DOHH2 (cell line): ENCODE measurements around the gene FBXO48.

ENCODE experiments used
- EZH2phosphoT487 ChIP-seq: fragments of 200-600 bp; sonication (generic); IDR thresholded peaks from 2 replicates; pipeline ENCODE4 v1.6.1; 2017; ENCODE audit warnings: borderline replicate concordance, mild to moderate bottlenecking, antibody characterized with exemption, low read length, moderate library complexity, mixed read lengths
- TF ChIP-seq, protein P1 (sequence below): fragments of 200-600 bp; sonication (generic); IDR thresholded peaks from one replicate; pipeline ENCODE4 v1.5.1; 2014; ENCODE audit warnings: antibody characterized with exemption, mild to moderate bottlenecking, low read depth, low read length; ENCODE audit not compliant: poor library complexity, severe bottlenecking

DNA sequence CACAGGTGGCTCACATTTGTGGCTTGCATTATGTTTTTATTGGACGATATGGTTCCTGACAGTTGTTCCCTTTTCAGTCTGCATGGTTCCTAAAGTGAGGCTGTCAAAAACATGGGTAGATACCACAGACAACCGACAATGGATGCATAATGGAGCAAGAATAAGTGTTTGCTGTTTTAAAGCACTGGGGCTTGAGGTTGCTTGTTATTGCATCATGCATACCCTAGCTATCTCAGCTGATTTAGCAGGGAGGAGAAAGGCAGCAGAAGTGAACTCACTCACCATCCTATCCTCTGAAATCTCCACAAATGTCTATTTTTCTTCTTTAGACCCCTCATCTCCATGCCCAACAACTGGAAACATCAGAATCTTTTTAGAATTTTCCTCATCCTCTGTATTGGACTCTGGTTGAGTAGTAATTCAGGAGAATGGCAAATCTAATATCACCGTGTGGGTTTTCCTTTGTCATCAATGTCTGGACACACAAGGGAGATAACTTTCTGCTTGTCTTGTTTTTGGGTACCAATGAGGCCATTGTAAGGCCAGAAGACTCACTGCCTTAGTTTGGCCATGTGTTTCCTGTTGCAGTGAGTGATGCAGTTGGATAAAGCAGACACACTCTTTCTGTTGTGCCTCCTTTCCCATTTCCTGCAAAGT is 46.7 kb downstream of the FBXO48 start:
- TF ChIP-seq EZH2phosphoT487: no peak
- TF ChIP-seq, protein P1, sequence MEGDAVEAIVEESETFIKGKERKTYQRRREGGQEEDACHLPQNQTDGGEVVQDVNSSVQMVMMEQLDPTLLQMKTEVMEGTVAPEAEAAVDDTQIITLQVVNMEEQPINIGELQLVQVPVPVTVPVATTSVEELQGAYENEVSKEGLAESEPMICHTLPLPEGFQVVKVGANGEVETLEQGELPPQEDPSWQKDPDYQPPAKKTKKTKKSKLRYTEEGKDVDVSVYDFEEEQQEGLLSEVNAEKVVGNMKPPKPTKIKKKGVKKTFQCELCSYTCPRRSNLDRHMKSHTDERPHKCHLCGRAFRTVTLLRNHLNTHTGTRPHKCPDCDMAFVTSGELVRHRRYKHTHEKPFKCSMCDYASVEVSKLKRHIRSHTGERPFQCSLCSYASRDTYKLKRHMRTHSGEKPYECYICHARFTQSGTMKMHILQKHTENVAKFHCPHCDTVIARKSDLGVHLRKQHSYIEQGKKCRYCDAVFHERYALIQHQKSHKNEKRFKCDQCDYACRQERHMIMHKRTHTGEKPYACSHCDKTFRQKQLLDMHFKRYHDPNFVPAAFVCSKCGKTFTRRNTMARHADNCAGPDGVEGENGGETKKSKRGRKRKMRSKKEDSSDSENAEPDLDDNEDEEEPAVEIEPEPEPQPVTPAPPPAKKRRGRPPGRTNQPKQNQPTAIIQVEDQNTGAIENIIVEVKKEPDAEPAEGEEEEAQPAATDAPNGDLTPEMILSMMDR: no peak
